Measurements from ENCODE around the gene RAPGEF5.

RAPGEF5 gene

GRCh38 chr7:22300839-22301238 is 56.1 kb downstream of the RAPGEF5 start:
- DNase-seq, result no peak

GRCh38 chr7:22296916-22297315 is 60.0 kb downstream of the RAPGEF5 start:
- no peak for DNase-seq

- DNase-seq, result no peak
These were observed 60.7 kb downstream of the RAPGEF5 start for GRCh38 chr7:22296265-22296566.

- no peak for DNase-seq
These were observed 61.3 kb downstream of the RAPGEF5 start for GRCh38 chr7:22295402-22296264.

GRCh38 chr7:22292531-22292930 is 64.4 kb downstream of the RAPGEF5 start:
- DNase-seq, result no peak

- DNase-seq, result no peak
These were observed 65.0 kb downstream of the RAPGEF5 start for GRCh38 chr7:22291977-22292376.

GRCh38 chr7:22288202-22288601 is 68.8 kb downstream of the RAPGEF5 start:
- DNase-seq, result no peak

GRCh38 chr7:22287412-22287811 is 69.5 kb downstream of the RAPGEF5 start:
- no peak for DNase-seq

- DNase-seq, result no peak
These were observed 70.5 kb downstream of the RAPGEF5 start for GRCh38 chr7:22286436-22286835.

GRCh38 chr7:22281481-22281880 is 75.5 kb downstream of the RAPGEF5 start:
- DNase-seq, result no peak

GRCh38 chr7:22280031-22280430 is 76.9 kb downstream of the RAPGEF5 start:
- no peak for DNase-seq

GRCh38 chr7:22278660-22279059 is 78.3 kb downstream of the RAPGEF5 start:
- no peak for DNase-seq

- DNase-seq, result no peak
These were observed 79.6 kb downstream of the RAPGEF5 start for GRCh38 chr7:22277375-22277774.

GRCh38 chr7:22275661-22276060 is 81.3 kb downstream of the RAPGEF5 start:
- DNase-seq, result no peak

GRCh38 chr7:22271311-22271710 is 85.6 kb downstream of the RAPGEF5 start:
- DNase-seq, result no peak

- DNase-seq, result no peak
These were observed 86.6 kb downstream of the RAPGEF5 start for GRCh38 chr7:22270371-22270770.

GRCh38 chr7:22269963-22270362 is 87.0 kb downstream of the RAPGEF5 start:
- no peak for DNase-seq

GRCh38 chr7:22268884-22269421 is 88.0 kb downstream of the RAPGEF5 start:
- DNase-seq, result no peak

GRCh38 chr7:22267930-22268615 is 88.9 kb downstream of the RAPGEF5 start:
- no peak for DNase-seq

GRCh38 chr7:22262538-22262937 is 94.4 kb downstream of the RAPGEF5 start:
- DNase-seq, result no peak

- no peak for DNase-seq
These were observed 100.3 kb downstream of the RAPGEF5 start for GRCh38 chr7:22256541-22257096.

- no peak for DNase-seq
These were observed 101.1 kb downstream of the RAPGEF5 start for GRCh38 chr7:22255834-22256233.

GRCh38 chr7:22255342-22255741 is 101.6 kb downstream of the RAPGEF5 start:
- no peak for DNase-seq

All from activated naive CD4-positive, alpha-beta T cell treated with anti-CD3 and anti-CD28 coated beads, Interleukin-2, amount 50 U/mL, for 16 hours (primary cell).